H9 (cell line): ENCODE results near the gene SLC16A2. TPM values are rescaled to one million over a fixed set of nuclear protein-coding genes. Genes with fewer than 3 reads are reported as not detected.

Experiments used
- DNase-seq: peaks from one replicate; pipeline ENCODE4 v3.0.0-alpha.2; 2017
- H2AFZ ChIP-seq: one replicate; pipeline ENCODE4 v1.6.1; 2013; ENCODE audit warnings: mild to moderate bottlenecking, low read length, control low read depth, moderate library complexity
- H2AK5ac ChIP-seq: 2 replicates; pipeline ENCODE4 v1.6.1; 2013; ENCODE audit warnings: low read length, control low read depth, mixed read lengths; ENCODE audit not compliant: insufficient read length
- H2BK120ac ChIP-seq: one replicate; pipeline ENCODE4 v1.6.1; 2013; ENCODE audit warnings: low read depth, mild to moderate bottlenecking, low read length, control low read depth, inconsistent platforms; ENCODE audit not compliant: poor library complexity, severe bottlenecking
- H2BK12ac ChIP-seq: 2 replicates; pipeline ENCODE4 v1.6.1; 2013; ENCODE audit warnings: low read length, control low read depth, mixed read lengths, low read depth; ENCODE audit not compliant: insufficient read length
- H2BK15ac ChIP-seq: 2 replicates; pipeline ENCODE4 v1.6.1; 2013; ENCODE audit warnings: low read depth, low read length, control low read depth
- H2BK20ac ChIP-seq: one replicate; pipeline ENCODE4 v1.6.1; 2013; ENCODE audit warnings: low read depth, mild to moderate bottlenecking, low read length, control low read depth, inconsistent platforms; ENCODE audit not compliant: poor library complexity, severe bottlenecking
- H2BK5ac ChIP-seq: 2 replicates; pipeline ENCODE4 v1.6.1; 2013; ENCODE audit warnings: low read length, control low read depth, mixed read lengths; ENCODE audit not compliant: insufficient read length
- H3K14ac ChIP-seq: 2 replicates; pipeline ENCODE4 v1.6.1; 2013; ENCODE audit warnings: low read length, control low read depth; ENCODE audit not compliant: insufficient read depth
- H3K18ac ChIP-seq: 2 replicates; pipeline ENCODE4 v1.6.1; 2013; ENCODE audit warnings: low read depth, mild to moderate bottlenecking, mixed read lengths, low read length, control low read depth; ENCODE audit not compliant: insufficient read length
- H3K23ac ChIP-seq: 2 replicates; pipeline ENCODE4 v1.6.1; 2013; ENCODE audit warnings: low read length, control low read depth, mixed read lengths, low read depth; ENCODE audit not compliant: insufficient read length
- H3K23me2 ChIP-seq: 2 replicates; pipeline ENCODE4 v1.6.1; 2013; ENCODE audit warnings: low read depth, mild to moderate bottlenecking, mixed read lengths, low read length, control low read depth; ENCODE audit not compliant: insufficient read length, poor library complexity, severe bottlenecking
- H3K27ac ChIP-seq: 2 replicates; pipeline ENCODE4 v1.5.1; 2013; ENCODE audit warnings: low read length, control low read depth, mixed read lengths, low read depth; ENCODE audit not compliant: insufficient read length
- H3K27me3 ChIP-seq: 2 replicates; pipeline ENCODE4 v1.6.1; 2013; ENCODE audit warnings: low read length, control low read depth, inconsistent platforms; ENCODE audit not compliant: insufficient read depth
- H3K4ac ChIP-seq: 2 replicates; pipeline ENCODE4 v1.6.1; 2013; ENCODE audit warnings: low read depth, mild to moderate bottlenecking, control low read depth, inconsistent platforms, low read length, moderate library complexity
- H3K4me1 ChIP-seq: 2 replicates; pipeline ENCODE4 v1.6.1; 2013; ENCODE audit warnings: low read length, control low read depth, inconsistent platforms; ENCODE audit not compliant: insufficient read depth
- H3K4me2 ChIP-seq: 2 replicates; pipeline ENCODE4 v1.6.1; 2013; ENCODE audit warnings: low read length, control low read depth, mixed read lengths; ENCODE audit not compliant: insufficient read length, insufficient read depth
- H3K56ac ChIP-seq: 2 replicates; pipeline ENCODE4 v1.6.1; 2013; ENCODE audit warnings: low read depth, mild to moderate bottlenecking, mixed read lengths, low read length, control low read depth; ENCODE audit not compliant: insufficient read length
- H3K79me1 ChIP-seq: 2 replicates; pipeline ENCODE4 v1.6.1; 2013; ENCODE audit warnings: low read depth, mild to moderate bottlenecking, moderate library complexity, low read length, control low read depth, inconsistent platforms; ENCODE audit not compliant: insufficient read depth, poor library complexity, severe bottlenecking
- H3K79me2 ChIP-seq: 2 replicates; pipeline ENCODE4 v1.6.1; 2013; ENCODE audit warnings: low read length, control low read depth, inconsistent platforms; ENCODE audit not compliant: insufficient read depth
- H3K9ac ChIP-seq: 2 replicates; pipeline ENCODE4 v1.6.1; 2013; ENCODE audit warnings: low read length, control low read depth, mixed read lengths; ENCODE audit not compliant: insufficient read length; ENCODE audit errors: extremely low read depth
- H3K9me3 ChIP-seq: one replicate; pipeline ENCODE4 v1.6.1; 2013; ENCODE audit warnings: low read depth, low read length, inconsistent platforms; ENCODE audit not compliant: control insufficient read depth
- H3T11ph ChIP-seq: one replicate; pipeline ENCODE4 v1.6.1; 2013; ENCODE audit warnings: mild to moderate bottlenecking, low read length, control low read depth, inconsistent platforms
- H4K20me1 ChIP-seq: one replicate; pipeline ENCODE4 v1.6.1; 2013; ENCODE audit not compliant: control insufficient read depth, insufficient read length, insufficient read depth
- H4K5ac ChIP-seq: 2 replicates; pipeline ENCODE4 v1.6.1; 2013; ENCODE audit warnings: low read depth, mild to moderate bottlenecking, mixed read lengths, low read length, control low read depth; ENCODE audit not compliant: insufficient read length
- H4K8ac ChIP-seq: replicated peaks from 2 replicates; pipeline ENCODE4 v1.6.1; 2013; ENCODE audit warnings: low read length, control low read depth, mixed read lengths, low read depth; ENCODE audit not compliant: insufficient read length
- H4K91ac ChIP-seq: 2 replicates; pipeline ENCODE4 v1.6.1; 2013; ENCODE audit warnings: low read depth, mild to moderate bottlenecking, moderate library complexity, mixed read lengths, low read length, control low read depth; ENCODE audit not compliant: insufficient read length
- H3K27ac Mint-ChIP-seq, 3 experiments: 2 replicates in 2 of 3; 3 replicates in 1 of 3; pipeline ENCODE4 v1.8.0; 2020 to 2021; ENCODE audit warnings: mixed read lengths in 3 of 3, mild to moderate bottlenecking in 1 of 3, moderate library complexity in 1 of 3
- H3K27me3 Mint-ChIP-seq: 2 replicates; pipeline ENCODE4 v1.8.0; 2021; ENCODE audit warnings: low read depth, mild to moderate bottlenecking, moderate library complexity, mixed read lengths
- H3K36me3 Mint-ChIP-seq, 3 experiments: 2 replicates in 2 of 3; 3 replicates in 1 of 3; pipeline ENCODE4 v1.8.0; 2020 to 2021; ENCODE audit warnings: low read depth in 3 of 3, mixed read lengths in 3 of 3; ENCODE audit not compliant: insufficient read depth in 1 of 3
- H3K4me1 Mint-ChIP-seq, 2 experiments: 2 replicates each; pipeline ENCODE4 v1.8.0; 2020; ENCODE audit warnings: mixed read lengths in 2 of 2
- H3K4me3 Mint-ChIP-seq, 2 experiments: 2 replicates in 1 of 2; 3 replicates in 1 of 2; pipeline ENCODE4 v1.8.0; 2020 to 2021; ENCODE audit warnings: mild to moderate bottlenecking in 2 of 2, mixed read lengths in 2 of 2, moderate library complexity in 1 of 2
- H3K9me3 Mint-ChIP-seq, 2 experiments: 2 replicates in 1 of 2; 3 replicates in 1 of 2; pipeline ENCODE4 v1.8.0; 2020; ENCODE audit warnings: mild to moderate bottlenecking in 2 of 2, mixed read lengths in 2 of 2, moderate library complexity in 1 of 2
- WGBS: extraction: QIAGEN DNeasy Blood & Tissue Kit; methylation state at CpG from one replicate; pipeline ENCODE4 v1.1.7; 2013; ENCODE audit warnings: missing lambda C conversion rate, low lambda C conversion rate, mixed read lengths; ENCODE audit not compliant: insufficient read length; ENCODE audit errors: extremely low coverage; 5-methylcytosine and 5-hydroxymethylcytosine counted together
- total RNA-seq: library from RNA; stranded (reverse); gene quantifications from 2 replicates; pipeline ENCODE4 v1.2.1, GENCODE V29; 2021
- TF ChIP-seq, protein P1 (sequence below): fragments of 200-600 bp; sonication (generic); conservative IDR thresholded peaks from 3 replicates; pipeline ENCODE4 v1.8.0; 2021; ENCODE audit warnings: antibody characterized with exemption, mild to moderate bottlenecking

The SLC16A2 gene
- total RNA-seq, 1 experiment from 2014 or later: 17.1 TPM

DNA sequence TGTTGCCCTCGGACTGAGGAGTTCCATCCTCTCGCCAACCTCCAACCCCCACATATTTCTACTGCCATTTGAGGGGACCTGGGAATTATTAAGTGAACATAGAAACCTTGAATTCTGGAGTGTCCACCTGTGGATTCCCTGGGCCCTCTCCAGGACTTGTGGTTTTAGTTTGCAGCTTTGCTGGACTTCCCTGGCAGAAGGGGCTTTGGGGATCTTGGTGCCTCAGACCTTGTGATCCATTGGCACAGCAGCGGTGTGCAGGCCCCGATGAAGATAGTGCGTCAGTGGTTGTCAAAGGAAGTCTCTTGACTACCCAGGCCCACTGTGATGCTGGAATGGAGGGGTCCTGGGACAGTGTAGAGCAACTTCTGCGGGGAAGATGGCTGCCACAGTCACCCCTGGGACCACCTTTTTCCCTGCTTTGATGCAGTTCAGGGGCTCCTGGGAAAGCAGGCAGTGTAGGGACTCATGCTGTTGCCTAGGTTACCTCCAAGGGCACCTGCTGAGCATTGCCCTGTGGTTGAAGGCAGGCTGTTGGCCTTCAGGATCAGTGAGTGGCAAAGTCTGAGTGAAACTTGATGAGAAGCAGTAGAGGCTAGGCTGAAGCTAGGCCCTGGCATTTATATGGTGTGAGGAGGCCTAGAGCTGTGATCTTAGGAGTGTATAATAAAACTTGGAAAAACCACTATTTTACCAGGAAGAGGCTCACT lies 2.2 kb downstream of the SLC16A2 start:
- no peak overlapping the region for H2BK5ac ChIP-seq
- no peaks in the 10 kb centered on the region for H3K9me3 ChIP-seq
- peak overlapping the region; percentile 76 for H3K4me2 ChIP-seq
- H2BK12ac ChIP-seq: no peak overlapping the region
- no peak overlapping the region for H3K23ac ChIP-seq
- no peak overlapping the region for H3K18ac ChIP-seq
- H2BK120ac ChIP-seq: no peak overlapping the region
- WGBS: no CpG with 5 or more reads among the region's 6 CpGs
- no peak overlapping the region for H4K91ac ChIP-seq
- H2BK15ac ChIP-seq: no peak overlapping the region
- H4K8ac ChIP-seq: no peak overlapping the region
- no peak overlapping the region for H3K4ac ChIP-seq
- H2AFZ ChIP-seq: no peak overlapping the region
- H2AK5ac ChIP-seq: no peak overlapping the region
- Mint-ChIP-seq H3K4me3 (peak overlapping the region in 1 of 2 experiments; percentile 91; a peak in 4 of 5 replicates), H3K27ac (no peak overlapping the region), H3K36me3 (peaks cover 0 to 7% (median 4%) of the 10 kb centered on the region in 3 experiments; a peak in 5 of 7 replicates), H3K27me3 (peaks cover 9% of the 10 kb centered on the region; the same call in 1 of the 2 replicates), H3K9me3 (peaks cover 30 to 45% of the 10 kb centered on the region in 2 experiments), H3K4me1 (peaks cover 15 to 27% of the 10 kb centered on the region in 2 experiments)
- DNase-seq: peak; percentile 27
- no peak overlapping the region for H3T11ph ChIP-seq
- H3K79me2 ChIP-seq: no peaks in the 10 kb centered on the region
- no peaks in the 10 kb centered on the region for H4K20me1 ChIP-seq
- H3K27ac ChIP-seq: no peak overlapping the region
- no peaks in the 10 kb centered on the region for H3K79me1 ChIP-seq
- no peak overlapping the region for H3K14ac ChIP-seq
- no peak overlapping the region for H4K5ac ChIP-seq
- no peaks in the 10 kb centered on the region for H3K4me1 ChIP-seq
- peaks cover 24% of the 10 kb centered on the region for H3K23me2 ChIP-seq
- no peak overlapping the region for H3K9ac ChIP-seq
- H3K27me3 ChIP-seq: no peaks in the 10 kb centered on the region
- H2BK20ac ChIP-seq: no peak overlapping the region
- no peak overlapping the region for H3K56ac ChIP-seq
- TF ChIP-seq, protein P1, sequence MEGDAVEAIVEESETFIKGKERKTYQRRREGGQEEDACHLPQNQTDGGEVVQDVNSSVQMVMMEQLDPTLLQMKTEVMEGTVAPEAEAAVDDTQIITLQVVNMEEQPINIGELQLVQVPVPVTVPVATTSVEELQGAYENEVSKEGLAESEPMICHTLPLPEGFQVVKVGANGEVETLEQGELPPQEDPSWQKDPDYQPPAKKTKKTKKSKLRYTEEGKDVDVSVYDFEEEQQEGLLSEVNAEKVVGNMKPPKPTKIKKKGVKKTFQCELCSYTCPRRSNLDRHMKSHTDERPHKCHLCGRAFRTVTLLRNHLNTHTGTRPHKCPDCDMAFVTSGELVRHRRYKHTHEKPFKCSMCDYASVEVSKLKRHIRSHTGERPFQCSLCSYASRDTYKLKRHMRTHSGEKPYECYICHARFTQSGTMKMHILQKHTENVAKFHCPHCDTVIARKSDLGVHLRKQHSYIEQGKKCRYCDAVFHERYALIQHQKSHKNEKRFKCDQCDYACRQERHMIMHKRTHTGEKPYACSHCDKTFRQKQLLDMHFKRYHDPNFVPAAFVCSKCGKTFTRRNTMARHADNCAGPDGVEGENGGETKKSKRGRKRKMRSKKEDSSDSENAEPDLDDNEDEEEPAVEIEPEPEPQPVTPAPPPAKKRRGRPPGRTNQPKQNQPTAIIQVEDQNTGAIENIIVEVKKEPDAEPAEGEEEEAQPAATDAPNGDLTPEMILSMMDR: no peak
